Body of pancreas (tissue), 4 donors: ENCODE measurements around the gene CCDC78.

Experiments
- POLR2A ChIP-seq, 3 donors: fragments of 450-650 bp; IDR thresholded peaks; one replicate each; pipeline ENCODE4 v1.6.1; 2016; ENCODE audit warnings: antibody characterized with exemption in 3 of 3, mild to moderate bottlenecking in 2 of 3
- TF ChIP-seq, protein P1 (sequence below), 7 experiments: fragments of 450-650 bp in 4 of 7; fragments of 200-600 bp in 3 of 7; sonication (generic) in 3 of 7; IDR thresholded peaks; one replicate each; pipeline ENCODE4 v1.5.1; 2016 to 2019; ENCODE audit warnings: antibody characterized with exemption in 7 of 7

DNA sequence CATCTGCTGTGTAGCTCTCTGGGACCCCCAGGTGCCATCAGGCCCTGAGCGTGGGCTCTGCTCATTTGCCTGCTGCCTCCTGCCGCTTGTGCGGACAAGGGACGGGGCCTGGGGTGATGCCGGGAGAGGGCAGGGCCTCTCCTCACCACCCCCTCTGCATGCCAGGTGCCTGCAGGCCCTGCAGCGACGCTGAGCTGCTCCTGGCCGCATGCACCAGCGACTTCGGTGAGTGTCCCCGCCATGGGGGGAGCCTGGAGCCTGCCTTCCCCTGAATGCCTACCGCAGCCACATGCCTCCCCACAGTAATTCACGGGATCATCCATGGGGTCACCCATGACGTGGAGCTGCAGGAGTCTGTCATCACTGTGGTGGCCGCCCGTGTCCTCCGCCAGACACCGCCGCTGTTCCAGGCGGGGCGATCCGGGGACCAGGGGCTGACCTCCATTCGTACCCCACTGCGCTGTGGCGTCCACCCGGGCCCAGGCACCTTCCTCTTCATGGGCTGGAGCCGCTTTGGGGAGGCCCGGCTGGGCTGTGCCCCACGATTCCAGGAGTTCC lies 9.4 kb downstream of the CCDC78 start:
- TF ChIP-seq, protein P1, sequence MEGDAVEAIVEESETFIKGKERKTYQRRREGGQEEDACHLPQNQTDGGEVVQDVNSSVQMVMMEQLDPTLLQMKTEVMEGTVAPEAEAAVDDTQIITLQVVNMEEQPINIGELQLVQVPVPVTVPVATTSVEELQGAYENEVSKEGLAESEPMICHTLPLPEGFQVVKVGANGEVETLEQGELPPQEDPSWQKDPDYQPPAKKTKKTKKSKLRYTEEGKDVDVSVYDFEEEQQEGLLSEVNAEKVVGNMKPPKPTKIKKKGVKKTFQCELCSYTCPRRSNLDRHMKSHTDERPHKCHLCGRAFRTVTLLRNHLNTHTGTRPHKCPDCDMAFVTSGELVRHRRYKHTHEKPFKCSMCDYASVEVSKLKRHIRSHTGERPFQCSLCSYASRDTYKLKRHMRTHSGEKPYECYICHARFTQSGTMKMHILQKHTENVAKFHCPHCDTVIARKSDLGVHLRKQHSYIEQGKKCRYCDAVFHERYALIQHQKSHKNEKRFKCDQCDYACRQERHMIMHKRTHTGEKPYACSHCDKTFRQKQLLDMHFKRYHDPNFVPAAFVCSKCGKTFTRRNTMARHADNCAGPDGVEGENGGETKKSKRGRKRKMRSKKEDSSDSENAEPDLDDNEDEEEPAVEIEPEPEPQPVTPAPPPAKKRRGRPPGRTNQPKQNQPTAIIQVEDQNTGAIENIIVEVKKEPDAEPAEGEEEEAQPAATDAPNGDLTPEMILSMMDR (IDR thresholded peaks at IDR 0.05) = no peak
- no peak for TF ChIP-seq POLR2A (IDR thresholded peaks at IDR 0.05)
